ENCODE data around the gene HSF5. TPM values are rescaled to one million over a fixed set of nuclear protein-coding genes. Genes with fewer than 3 reads are reported as not detected.

Gene HSF5
- total RNA-seq, 2 experiments from 2014 or later: 2.6 to 3.1 TPM

DNA sequence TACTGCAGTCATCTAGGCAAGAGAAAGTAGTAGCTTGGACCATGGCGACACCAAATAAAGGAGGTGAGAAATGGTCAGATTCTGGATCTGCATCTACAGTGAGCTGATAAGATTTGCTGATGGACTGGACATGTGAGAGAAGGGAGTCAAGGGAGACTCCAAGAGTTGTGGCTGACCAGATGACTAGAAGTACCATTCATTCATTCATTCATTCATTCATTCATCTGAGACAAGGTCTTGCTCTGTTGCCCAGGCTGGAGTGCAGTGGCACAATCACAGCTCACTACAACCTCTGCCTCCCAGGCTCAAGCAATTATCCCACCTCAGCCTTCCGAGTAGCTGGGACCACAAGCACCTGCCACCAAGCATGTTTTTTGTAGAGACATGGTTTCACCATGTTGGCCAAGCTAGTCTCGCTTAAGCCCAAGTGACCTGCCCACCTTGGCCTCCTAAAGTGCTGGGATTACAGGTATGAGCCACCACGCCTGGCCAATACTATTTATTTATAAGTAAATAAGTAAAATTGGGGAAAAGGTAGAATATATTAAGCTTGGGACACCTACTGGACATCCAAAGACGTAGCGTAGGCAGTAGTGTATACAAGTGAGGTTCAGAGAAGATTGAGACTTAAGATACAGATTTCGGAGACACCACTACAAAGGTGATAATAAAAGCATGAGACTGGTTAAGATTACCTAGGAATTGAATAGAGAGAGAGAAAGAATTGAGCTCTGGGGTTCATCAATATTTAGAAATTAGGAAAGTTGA lies 55.2 kb downstream of the HSF5 start:
- Mint-ChIP-seq H3K4me1 (no peaks in the 10 kb centered on the region), H3K9me3 (ENCODE audit: low read depth) (no peaks in the 10 kb centered on the region), H3K27me3 (no peaks in the 10 kb centered on the region), H3K27ac (no peak overlapping the region), H3K4me3 (no peak overlapping the region), H3K36me3 (ENCODE audit: low read depth) (peaks cover 5% of the 10 kb centered on the region)
- ATAC-seq (no peak), DNase-seq (no peak)
- POLR2A ChIA-PET: no interaction called here
- CTCF ChIA-PET: interaction anchor here (1.0 to 3.4 kb wide), 3 partner anchors 16 to 117 kb away, joined by 3 to 18 read pairs (median 3); partner anchors contain the start of gene RNF43
- intact Hi-C loops (cut with DNase I, micrococcal nuclease): no loop called here

DNA sequence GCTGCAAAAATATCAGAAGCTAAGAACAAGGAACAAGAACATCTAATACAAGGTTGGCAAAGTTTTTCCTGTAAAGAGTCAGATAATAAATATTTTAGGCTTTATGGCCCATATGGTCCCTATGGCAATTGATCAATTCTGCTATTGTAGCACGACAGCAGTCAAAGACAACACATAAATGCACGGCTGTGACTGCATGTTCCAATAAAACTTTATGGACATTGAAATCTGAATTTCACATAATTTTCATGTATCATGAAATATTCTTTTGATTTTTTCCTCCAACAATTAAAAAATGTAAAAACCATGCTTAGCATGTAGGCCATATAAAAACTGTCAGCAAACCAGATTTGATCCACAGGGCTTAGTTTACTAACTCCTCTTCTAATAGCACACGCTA lies 60.4 kb downstream of the HSF5 start:
- DNase-seq (no peak), ATAC-seq (no peak)
- no peaks in the 10 kb centered on the region for H3K4me1 Mint-ChIP-seq
- H3K27ac Mint-ChIP-seq: no peak overlapping the region
- peaks cover 2% of the 10 kb centered on the region for H3K36me3 Mint-ChIP-seq (ENCODE audit: low read depth)
- ChIA-PET POLR2A (no interaction called here), CTCF (interaction anchor here (0.9 to 3.6 kb wide), 4 partner anchors 8 to 110 kb away, joined by 3 to 13 read pairs (median 4); no protein-coding TSS in a partner anchor)
- intact Hi-C loops (cut with DNase I, micrococcal nuclease): no loop called here
- no peak overlapping the region for H3K4me3 Mint-ChIP-seq
- no peaks in the 10 kb centered on the region for H3K27me3 Mint-ChIP-seq
- H3K9me3 Mint-ChIP-seq (ENCODE audit: low read depth): no peaks in the 10 kb centered on the region

DNA sequence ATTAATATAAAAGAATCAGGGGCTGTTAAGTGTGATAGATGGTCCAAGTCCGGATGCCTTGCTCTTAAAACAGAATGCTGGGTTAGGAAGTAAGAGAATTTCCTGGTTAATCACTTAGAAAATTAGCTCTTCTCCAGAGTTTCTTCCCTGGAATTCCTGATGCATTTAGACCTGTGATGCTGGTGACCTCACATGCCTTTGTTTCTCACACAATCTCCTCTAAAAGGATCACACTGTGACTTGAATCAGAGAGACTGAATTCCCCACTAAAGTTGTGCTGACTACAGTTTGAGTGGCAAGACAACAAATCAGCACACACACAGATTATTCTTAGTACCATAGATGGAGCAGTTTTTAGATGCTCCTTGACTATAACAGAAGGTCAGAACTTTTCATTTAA lies 66.5 kb downstream of the HSF5 start:
- intact Hi-C loops (cut with DNase I, micrococcal nuclease): no loop called here
- peaks cover 2% of the 10 kb centered on the region for H3K36me3 Mint-ChIP-seq (ENCODE audit: low read depth)
- no peak overlapping the region for H3K27ac Mint-ChIP-seq
- H3K9me3 Mint-ChIP-seq (ENCODE audit: low read depth): no peaks in the 10 kb centered on the region
- H3K4me3 Mint-ChIP-seq: no peak overlapping the region
- no peaks in the 10 kb centered on the region for H3K27me3 Mint-ChIP-seq
- no peak for DNase-seq
- CTCF ChIA-PET: no interaction called here
- POLR2A ChIA-PET: no interaction called here
- ATAC-seq: no peak
- H3K4me1 Mint-ChIP-seq: peaks cover 16% of the 10 kb centered on the region

DNA sequence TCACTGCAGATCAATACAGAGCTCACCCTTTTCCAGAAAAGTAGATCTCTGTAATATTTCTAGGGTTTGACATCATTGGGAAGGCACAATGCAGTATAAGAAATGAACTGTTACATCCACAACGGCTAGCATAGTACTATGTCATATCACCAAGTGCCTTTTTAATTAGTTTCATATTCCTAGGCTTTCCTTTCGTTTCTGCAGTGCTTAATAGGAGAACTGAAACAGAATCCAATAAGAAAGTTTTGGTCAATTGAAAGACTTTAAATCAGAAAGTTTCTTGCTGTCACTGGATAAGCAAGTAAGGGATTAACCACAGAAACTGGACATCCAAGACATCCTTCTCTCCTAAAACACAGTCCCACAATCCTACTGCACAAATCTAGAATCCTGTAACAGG lies 67.4 kb downstream of the HSF5 start:
- Mint-ChIP-seq H3K4me3 (no peak overlapping the region), H3K36me3 (ENCODE audit: low read depth) (peaks cover 2% of the 10 kb centered on the region), H3K9me3 (ENCODE audit: low read depth) (no peaks in the 10 kb centered on the region), H3K4me1 (peaks cover 20% of the 10 kb centered on the region), H3K27ac (no peak overlapping the region), H3K27me3 (no peaks in the 10 kb centered on the region)
- ATAC-seq (no peak), DNase-seq (no peak)
- ChIA-PET CTCF (interaction anchor here (0.5 to 2.0 kb wide), 6 partner anchors 57 to 789 kb away, joined by 3 to 22 read pairs (median 4); partner anchors contain the start of gene MKS1), POLR2A (no interaction called here)
- intact Hi-C loops (cut with DNase I, micrococcal nuclease): no loop called here

DNA sequence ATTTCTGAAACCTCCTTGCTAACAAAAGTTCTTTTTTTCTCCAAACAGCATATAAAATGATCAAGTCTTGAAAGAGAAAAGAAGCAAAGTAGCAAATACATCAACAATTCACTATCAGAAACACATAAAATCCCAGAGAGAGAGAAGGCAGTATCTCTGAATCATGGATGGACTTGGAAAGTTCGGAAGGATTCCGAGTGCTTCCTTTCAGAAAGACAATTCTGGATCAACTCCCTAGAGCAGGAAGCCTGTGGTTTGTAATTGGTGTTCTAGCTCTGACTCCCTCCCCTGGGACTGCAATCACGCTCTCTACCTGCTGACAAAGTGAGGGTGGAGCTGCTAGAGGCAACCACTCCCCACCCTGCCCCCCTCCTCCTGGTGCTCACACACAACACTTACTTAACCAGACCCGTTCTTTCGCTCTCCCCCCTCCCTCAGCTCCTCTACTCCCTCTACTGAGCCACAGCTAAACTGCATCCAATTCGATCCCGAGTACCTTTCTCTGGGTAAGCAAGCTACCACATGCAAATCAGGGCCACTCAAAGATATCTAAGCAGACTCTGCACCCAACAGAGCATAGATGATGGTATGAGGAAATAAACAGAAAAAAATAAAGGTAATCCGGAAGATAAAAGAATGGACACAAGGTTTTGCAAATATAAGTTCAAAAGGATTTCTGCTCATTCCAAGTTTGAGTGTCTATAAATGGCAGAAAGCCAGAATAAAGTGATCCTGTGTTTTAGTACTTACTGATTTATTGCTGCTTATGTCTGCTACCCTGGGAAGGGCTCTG lies 70.7 kb downstream of the HSF5 start, which contains the start of gene RNF43:
Gene RNF43, minus strand, starts transcription at position 235 of the 793 bp plus-strand sequence. CDS start 1,957 bp downstream, outside the sequence.
- ChIA-PET CTCF (interaction anchor here (0.5 to 5.1 kb wide), 34 partner anchors 9 to 531 kb away, joined by 3 to 94 read pairs (median 4); partner anchors contain the start of genes LPO and SUPT4H1), POLR2A (interaction anchor here (0.8 to 1.9 kb wide), 10 partner anchors 52 to 214 kb away, joined by 3 to 15 read pairs (median 6); partner anchors contain the start of genes SUPT4H1 and TSPOAP1)
- Mint-ChIP-seq H3K9me3 (ENCODE audit: low read depth) (no peaks in the 10 kb centered on the region), H3K4me3 (peak within 1 kb of the TSS; percentile 9), H3K27me3 (no peaks in the 10 kb centered on the region), H3K27ac (peak within 1 kb of the TSS; percentile 38), H3K4me1 (peaks cover 32% of the 10 kb centered on the region), H3K36me3 (ENCODE audit: low read depth) (no peaks in the 10 kb centered on the region)
- peak; percentile 99 for ATAC-seq
- DNase-seq: peak; percentile 94
- intact Hi-C loops (cut with DNase I, micrococcal nuclease): loop anchor here (1.0 to 2.0 kb wide), 7 partner anchors 35 to 113 kb away; partner anchors contain the start of gene SUPT4H1 (in 1 of the 2)

DNA sequence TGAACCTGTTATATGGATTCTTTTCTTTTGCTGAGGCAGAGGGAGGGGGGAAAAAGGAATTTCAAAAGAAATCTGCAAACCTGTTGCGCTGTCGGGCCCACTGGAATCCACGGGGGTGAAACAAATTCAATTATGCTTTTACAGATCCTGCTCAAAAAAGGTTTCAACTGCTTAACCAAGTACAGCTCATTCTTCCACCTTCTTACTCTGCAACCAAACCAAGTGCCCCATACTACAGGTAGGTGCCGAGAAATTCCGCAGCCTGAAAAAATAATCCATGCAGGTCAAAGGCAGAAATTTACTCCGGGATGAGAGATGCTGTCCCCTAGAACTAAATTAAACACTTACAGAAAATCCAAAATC lies 71.3 kb downstream of the HSF5 start:
- POLR2A ChIA-PET: interaction anchor here (0.8 to 1.9 kb wide), 9 partner anchors 51 to 214 kb away, joined by 3 to 15 read pairs (median 8); partner anchors contain the start of genes SUPT4H1 and TSPOAP1
- Mint-ChIP-seq H3K27ac (peak overlapping the region; percentile 38), H3K4me1 (peaks cover 38% of the 10 kb centered on the region), H3K4me3 (peak overlapping the region; percentile 9), H3K36me3 (ENCODE audit: low read depth) (no peaks in the 10 kb centered on the region), H3K9me3 (ENCODE audit: low read depth) (no peaks in the 10 kb centered on the region), H3K27me3 (no peaks in the 10 kb centered on the region)
- DNase-seq: no peak
- intact Hi-C loops (cut with DNase I, micrococcal nuclease): loop anchor here (1.0 to 2.0 kb wide), 7 partner anchors 35 to 113 kb away; partner anchors contain the start of gene SUPT4H1 (in 1 of the 2)
- CTCF ChIA-PET: interaction anchor here (0.5 to 5.1 kb wide), 26 partner anchors 9 to 196 kb away, joined by 3 to 94 read pairs (median 6); partner anchors contain the start of genes LPO and SUPT4H1
- no peak for ATAC-seq

DNA sequence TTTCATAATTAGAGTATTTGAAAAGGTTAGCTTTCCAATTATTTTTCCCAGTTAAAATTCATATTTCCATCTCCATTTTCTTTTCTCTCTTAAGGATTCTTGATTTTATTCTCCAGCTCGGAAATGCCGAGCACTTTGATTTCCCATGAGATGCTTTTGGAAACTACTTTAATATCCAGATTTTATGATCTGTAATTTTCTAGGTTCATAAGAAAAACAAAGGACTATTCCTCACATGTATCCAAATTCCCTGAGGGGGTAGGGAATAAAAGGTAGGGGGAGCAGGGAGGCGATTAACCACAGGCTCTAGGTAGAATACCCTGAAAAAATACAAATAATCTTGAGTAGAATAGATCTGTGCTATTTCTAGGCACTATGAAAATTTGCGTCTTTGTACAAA lies 71.8 kb downstream of the HSF5 start:
- Mint-ChIP-seq H3K27me3 (no peaks in the 10 kb centered on the region), H3K4me1 (peaks cover 40% of the 10 kb centered on the region), H3K36me3 (ENCODE audit: low read depth) (no peaks in the 10 kb centered on the region), H3K27ac (no peak overlapping the region), H3K9me3 (ENCODE audit: low read depth) (no peaks in the 10 kb centered on the region), H3K4me3 (no peak overlapping the region)
- ChIA-PET POLR2A (interaction anchor here (1.9 kb wide), 1 partner anchor 64 kb away, joined by 13 read pairs; the partner anchor contains the start of gene SUPT4H1), CTCF (interaction anchor here (1.3 to 5.1 kb wide), 9 partner anchors 10 to 112 kb away, joined by 3 to 94 read pairs (median 10); no protein-coding TSS in a partner anchor)
- ATAC-seq: no peak
- intact Hi-C loops (cut with DNase I, micrococcal nuclease): loop anchor here in 1 of 2 experiments (2.0 kb wide), 1 partner anchor 72 kb away; no protein-coding TSS in a partner anchor
- no peak for DNase-seq

DNA sequence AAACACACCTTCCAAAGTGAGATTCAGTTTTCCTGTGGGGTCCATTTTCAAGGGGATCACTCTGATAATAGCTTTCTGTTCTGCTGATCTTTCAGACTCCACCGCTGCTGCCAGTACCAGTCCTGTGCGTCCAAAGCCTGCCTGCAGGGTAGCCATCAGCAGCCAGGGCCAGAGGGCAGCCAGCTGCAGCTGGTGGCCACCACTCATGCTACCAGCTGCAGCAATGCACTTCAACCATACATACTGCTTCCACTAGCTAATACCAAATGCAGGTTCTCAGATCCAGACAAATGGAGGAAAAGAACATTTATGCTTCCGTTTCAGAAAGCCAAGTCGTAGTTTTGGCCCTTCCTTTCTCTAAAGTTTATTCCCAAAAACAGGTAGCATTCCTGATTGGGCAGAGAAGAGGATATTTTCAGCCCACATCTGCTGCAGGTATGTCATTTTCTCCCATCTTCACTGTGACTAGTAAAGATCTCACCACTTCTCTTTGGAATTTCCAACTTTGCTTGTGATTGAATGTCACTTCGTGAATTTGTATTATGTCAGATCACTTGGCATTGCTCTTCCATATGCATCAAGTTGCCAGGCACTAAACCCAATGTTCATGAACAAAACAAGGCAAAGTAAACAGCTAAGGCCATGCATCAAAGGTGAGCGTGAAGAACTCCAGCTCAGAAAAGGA lies 72.7 kb downstream of the HSF5 start:
- intact Hi-C loops (cut with DNase I, micrococcal nuclease): loop anchor here in 1 of 2 experiments (2.0 kb wide), 1 partner anchor 71 kb away; no protein-coding TSS in a partner anchor
- CTCF ChIA-PET: interaction anchor here (1.0 to 5.1 kb wide), 11 partner anchors 11 to 111 kb away, joined by 3 to 94 read pairs (median 4); no protein-coding TSS in a partner anchor
- POLR2A ChIA-PET: interaction anchor here (0.7 kb wide), 1 partner anchor 89 kb away, joined by 3 read pairs; no protein-coding TSS in a partner anchor
- H3K4me1 Mint-ChIP-seq: peaks cover 40% of the 10 kb centered on the region
- H3K36me3 Mint-ChIP-seq (ENCODE audit: low read depth): no peaks in the 10 kb centered on the region
- H3K9me3 Mint-ChIP-seq (ENCODE audit: low read depth): no peaks in the 10 kb centered on the region
- H3K4me3 Mint-ChIP-seq: no peak overlapping the region
- no peak overlapping the region for H3K27ac Mint-ChIP-seq
- ATAC-seq (no peak), DNase-seq (peak; percentile 6)
- no peaks in the 10 kb centered on the region for H3K27me3 Mint-ChIP-seq

DNA sequence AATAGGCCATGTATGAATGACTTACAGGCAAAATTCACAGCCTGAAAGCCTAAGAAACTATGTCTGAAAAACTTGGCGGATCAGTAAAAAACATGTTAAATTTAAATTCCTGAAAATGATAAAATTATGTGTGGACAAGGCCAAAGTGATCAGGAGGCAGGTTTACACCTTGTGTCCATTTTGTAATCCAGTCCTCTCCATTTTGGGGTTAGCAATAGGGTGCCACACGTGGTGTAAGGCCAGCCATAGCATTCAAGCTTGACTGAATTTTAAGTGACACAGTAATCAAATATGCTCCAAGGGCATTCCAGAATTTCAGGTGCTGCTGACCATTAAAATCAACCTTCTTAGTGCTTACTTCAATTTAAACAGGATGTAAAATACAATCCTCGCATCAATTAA lies 73.6 kb downstream of the HSF5 start:
- no peak overlapping the region for H3K27ac Mint-ChIP-seq
- ATAC-seq (no peak), DNase-seq (no peak)
- no peaks in the 10 kb centered on the region for H3K36me3 Mint-ChIP-seq (ENCODE audit: low read depth)
- peaks cover 40% of the 10 kb centered on the region for H3K4me1 Mint-ChIP-seq
- intact Hi-C loops (cut with DNase I, micrococcal nuclease): no loop called here
- no peaks in the 10 kb centered on the region for H3K9me3 Mint-ChIP-seq (ENCODE audit: low read depth)
- ChIA-PET POLR2A (no interaction called here), CTCF (interaction anchor here (0.7 to 5.1 kb wide), 8 partner anchors 28 to 110 kb away, joined by 3 to 94 read pairs (median 4); no protein-coding TSS in a partner anchor)
- no peaks in the 10 kb centered on the region for H3K27me3 Mint-ChIP-seq
- H3K4me3 Mint-ChIP-seq: no peak overlapping the region

DNA sequence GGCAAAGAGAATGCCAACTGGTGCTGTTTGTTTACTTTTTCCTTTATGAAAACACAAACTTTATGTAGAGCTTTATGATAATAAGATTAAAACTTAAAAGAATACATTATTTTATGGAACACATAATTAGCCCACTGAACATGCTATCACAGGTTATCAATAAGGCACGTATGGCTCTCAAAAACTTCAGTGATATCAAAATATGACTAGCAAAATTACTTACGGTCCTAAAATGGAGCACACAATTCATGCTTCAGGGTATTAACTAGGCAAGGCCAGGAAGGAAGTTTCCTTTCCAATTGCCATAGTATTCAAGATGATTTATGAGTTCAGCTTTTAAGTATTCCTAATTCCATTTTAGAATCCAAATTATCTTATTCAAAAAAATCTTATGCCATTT lies 74.5 kb downstream of the HSF5 start:
- no peaks in the 10 kb centered on the region for H3K9me3 Mint-ChIP-seq (ENCODE audit: low read depth)
- intact Hi-C loops (cut with DNase I, micrococcal nuclease): loop anchor here in 1 of 2 experiments (1.0 kb wide), 2 partner anchors 60 to 96 kb away; no protein-coding TSS in a partner anchor
- POLR2A ChIA-PET: interaction anchor here (1.4 to 1.6 kb wide), 4 partner anchors 32 to 81 kb away, joined by 4 read pairs; no protein-coding TSS in a partner anchor
- H3K27ac Mint-ChIP-seq: peak overlapping the region; percentile 70
- DNase-seq (no peak), ATAC-seq (no peak)
- H3K27me3 Mint-ChIP-seq: no peaks in the 10 kb centered on the region
- CTCF ChIA-PET: interaction anchor here (0.6 to 5.1 kb wide), 11 partner anchors 12 to 107 kb away, joined by 3 to 94 read pairs (median 4); partner anchors contain the start of gene SUPT4H1
- peaks cover 40% of the 10 kb centered on the region for H3K4me1 Mint-ChIP-seq
- no peak overlapping the region for H3K4me3 Mint-ChIP-seq
- no peaks in the 10 kb centered on the region for H3K36me3 Mint-ChIP-seq (ENCODE audit: low read depth)

Measured in activated CD4-positive, alpha-beta T cell treated with anti-CD3 and anti-CD28 coated beads for 36 hours (primary cell).